HG02973 (cell line): Measurements from ENCODE around the gene POLR2B.
"Not testable (repeated sequence)": the region's sequence is repeated elsewhere in the genome, so short reads cannot be mapped to it uniquely, and the experiment has no call there.

Experiments
- ATAC-seq: cut with Tn5 transposase; IDR thresholded peaks from one replicate; pipeline ENCODE4 v1.9.1; 2021; ENCODE audit warnings: moderate library complexity; ENCODE audit not compliant: unreplicated experiment

POLR2B gene

DNA sequence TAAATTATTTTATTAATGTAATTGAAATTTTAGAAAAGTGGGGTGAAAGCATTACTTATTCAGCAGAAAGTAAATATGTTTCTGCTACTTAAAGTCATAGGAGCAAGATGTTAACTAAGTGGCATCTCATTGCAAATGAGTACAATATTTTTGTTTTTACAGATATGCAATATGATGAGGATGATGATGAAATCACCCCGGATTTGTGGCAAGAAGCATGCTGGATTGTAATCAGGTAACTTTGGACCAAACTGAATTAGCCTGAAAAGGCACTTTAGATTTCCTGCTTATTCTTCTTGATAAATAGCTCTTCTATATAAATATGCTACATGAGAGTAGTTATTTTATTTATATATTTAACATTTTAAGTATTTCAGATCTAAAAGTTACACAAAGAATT, 7.5 kb downstream of the POLR2B start:
- ATAC-seq = no peak

DNA sequence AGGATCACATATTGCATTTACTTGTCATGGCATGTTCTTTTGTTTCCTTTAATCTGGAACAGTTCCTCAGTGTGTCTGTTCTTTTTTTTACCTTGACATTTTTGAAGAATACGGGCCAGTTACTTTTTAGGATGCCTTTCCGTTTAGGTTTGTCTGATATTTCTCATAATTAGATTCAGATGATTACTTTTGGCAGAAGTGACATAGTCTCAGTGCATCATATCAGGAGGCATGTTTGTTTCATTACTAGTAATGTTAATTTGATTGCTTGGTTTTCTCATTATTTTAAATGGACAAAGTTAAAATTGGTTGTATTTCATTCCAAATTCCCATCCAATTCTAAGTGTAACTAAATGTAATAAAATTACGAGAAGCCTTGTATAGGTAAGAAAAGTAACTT, 8.3 kb downstream of the POLR2B start:
- no peak for ATAC-seq

DNA sequence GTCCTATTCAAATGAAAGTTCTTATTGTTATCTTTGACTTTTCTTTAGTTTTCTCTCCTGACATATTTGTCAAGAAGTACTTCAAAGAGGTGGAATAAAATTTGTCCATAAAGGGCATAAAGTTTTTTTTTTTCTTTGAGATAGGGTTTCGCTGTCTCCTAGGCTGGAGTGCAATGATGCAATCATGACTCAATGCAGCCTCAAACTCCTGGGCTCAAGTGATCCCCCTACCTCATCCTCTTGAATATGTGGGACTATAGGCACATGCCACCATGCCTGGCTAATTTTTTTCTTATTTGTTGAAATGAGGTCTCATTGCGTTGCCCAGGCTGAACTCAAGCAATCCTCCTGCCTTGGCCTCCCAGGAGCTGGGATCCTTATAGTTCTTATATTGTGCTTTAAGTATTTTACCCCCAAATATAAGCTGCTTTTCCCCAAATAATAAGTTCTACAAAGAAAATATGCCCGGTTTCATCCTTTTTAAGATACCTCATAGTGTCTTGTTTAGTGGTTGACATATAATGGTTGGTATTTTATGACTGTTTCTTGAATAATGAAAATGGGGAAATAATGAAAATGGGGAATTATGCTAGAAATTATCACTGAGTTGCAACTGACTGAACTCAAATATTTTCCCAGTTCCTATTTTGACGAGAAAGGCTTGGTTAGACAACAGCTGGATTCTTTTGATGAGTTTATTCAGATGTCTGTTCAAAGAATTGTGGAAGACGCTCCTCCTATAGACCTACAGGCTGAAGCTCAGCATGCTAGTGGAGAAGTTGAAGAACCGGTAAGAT, 11.6 kb downstream of the POLR2B start:
- ATAC-seq = no peak

DNA sequence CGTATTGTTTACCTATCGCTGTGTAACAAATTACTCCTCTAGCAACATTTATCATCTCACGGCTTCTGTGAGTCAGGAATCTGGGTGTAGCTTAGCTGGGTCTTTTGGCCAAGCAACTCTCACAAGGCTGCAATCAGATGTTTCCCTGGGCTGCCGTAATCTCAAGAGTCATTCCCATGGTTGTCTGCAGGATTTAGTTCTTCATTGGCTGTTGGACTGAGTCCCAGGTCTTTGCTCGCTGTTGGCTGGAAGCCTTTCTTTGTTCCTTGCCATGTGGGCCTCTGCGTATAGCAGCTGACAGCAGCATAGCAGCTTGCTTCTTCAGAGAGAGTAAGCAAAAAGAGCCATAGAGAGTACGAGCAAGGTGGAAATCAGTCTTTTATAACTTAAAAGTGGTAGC, 16.8 kb downstream of the POLR2B start:
- no peak for ATAC-seq

DNA sequence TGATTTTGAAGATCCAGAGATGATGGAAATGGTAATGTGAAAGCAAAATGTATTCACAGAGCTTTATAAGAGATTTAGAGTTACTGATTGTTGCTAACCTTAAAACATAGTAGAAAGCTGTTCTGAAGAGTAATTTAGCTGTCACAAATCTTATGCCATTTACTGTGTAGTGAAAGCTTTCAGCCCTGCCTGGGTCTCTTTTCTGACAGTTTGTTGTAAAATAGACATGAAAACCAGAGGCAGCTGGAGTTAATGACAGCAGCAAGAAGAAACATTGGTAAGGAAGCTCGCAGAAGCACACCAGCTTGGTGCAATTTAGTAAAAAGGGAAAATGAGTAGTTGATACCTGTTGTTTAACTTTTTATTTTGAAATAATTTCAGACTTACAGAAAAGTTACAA, 21.1 kb downstream of the POLR2B start:
- no peak for ATAC-seq

GRCh38 chr4:57013543-57014120, 34.9 kb downstream of the POLR2B start:
- ATAC-seq = no peak

- ATAC-seq = no peak
Measured at GRCh38 chr4:57018980-57019379, 40.3 kb downstream of the POLR2B start.

GRCh38 chr4:57020467-57021101, 41.9 kb downstream of the POLR2B start:
- ATAC-seq = no peak

- ATAC-seq = no peak
Measured at GRCh38 chr4:57023104-57023503, 44.4 kb downstream of the POLR2B start.

DNA sequence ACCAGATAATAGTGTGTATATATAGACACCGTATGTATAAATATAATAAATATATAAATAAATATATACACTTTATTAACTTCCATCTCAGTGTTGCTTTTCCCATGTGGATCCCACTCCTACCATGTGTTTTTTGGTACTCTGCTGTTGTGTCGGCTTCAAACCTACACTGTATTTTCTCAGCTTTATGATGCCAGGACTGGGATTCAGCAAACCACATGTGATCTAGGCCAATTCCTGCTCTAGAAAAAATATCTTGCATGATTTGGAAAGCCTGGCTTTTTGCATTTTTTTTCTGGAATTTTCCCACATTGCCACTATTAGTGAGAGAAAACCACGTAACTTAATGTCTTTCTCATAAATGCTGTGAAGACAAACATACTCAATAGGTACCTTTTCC, 55.8 kb downstream of the POLR2B start:
- no peak for ATAC-seq

GRCh38 chr4:57037982-57038604, 59.4 kb downstream of the POLR2B start:
- ATAC-seq = no peak

DNA sequence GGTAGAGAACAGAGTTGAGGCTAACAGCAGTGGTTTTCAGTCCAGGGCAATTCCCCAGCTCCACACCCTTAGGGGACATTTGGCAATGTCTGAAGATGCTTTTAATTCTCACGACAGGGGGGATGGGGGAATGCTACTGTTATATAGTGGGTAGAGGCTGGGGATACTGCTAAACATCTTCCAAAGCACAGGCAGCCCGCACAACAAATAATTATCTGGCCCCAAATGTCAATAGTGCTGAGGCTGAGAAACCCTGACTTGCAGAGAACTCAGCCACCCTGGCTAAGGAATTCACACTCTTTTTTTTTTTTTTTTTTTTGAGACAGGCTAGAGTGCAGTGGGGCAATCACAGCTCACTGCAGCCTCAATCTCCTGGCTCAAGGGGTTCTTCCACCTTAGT, 60.6 kb downstream of the POLR2B start:
- no peak for ATAC-seq

DNA sequence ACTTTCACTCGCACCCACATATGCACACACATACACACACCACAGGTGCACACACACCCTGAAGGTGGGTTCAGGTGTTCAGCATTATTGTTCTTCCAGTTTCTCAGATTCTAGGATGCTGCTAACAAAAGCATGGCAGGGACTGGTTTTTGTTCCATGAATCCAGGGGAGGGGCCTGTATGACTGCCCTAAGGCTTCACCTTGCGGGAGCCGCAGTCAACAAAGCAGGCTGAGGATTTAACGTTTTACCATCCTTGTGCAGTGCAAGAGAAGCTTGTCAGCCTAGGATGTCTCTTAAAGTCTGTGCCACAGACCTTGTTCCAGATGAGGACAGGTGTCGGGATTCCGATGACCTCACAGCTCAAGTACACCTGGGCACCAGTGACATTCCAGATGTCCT, 61.8 kb downstream of the POLR2B start:
- ATAC-seq = no peak

GRCh38 chr4:57041020-57041419, 62.3 kb downstream of the POLR2B start:
- no peak for ATAC-seq

- ATAC-seq = no peak
Measured at GRCh38 chr4:57042711-57043169, 64.0 kb downstream of the POLR2B start.

GRCh38 chr4:57043347-57044251, 64.9 kb downstream of the POLR2B start:
- ATAC-seq = no peak

DNA sequence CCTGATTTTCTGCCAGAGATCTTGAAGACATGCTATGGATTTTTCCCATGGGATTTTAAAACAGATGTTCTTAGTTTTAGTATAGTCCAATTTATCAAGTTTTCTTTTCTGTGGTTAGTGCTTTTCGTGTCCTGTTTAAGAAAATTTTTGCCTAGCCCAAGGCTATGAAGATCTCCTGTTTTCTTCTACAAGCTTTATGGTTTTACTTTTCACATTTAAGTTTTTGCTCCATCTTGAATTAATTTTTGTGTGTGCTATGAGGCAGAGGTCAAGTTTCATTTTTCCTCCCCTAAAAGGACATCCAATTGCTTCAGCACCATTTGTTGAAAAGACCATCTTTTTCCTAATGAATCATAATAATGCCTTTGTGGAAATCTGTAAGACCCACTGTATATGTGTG, 65.6 kb downstream of the POLR2B start:
- ATAC-seq = no peak

- no peak for ATAC-seq
Measured at GRCh38 chr4:57044996-57045395, 66.3 kb downstream of the POLR2B start.

- ATAC-seq = not testable (repeated sequence)
Measured at GRCh38 chr4:57047046-57047445, 68.3 kb downstream of the POLR2B start.

DNA sequence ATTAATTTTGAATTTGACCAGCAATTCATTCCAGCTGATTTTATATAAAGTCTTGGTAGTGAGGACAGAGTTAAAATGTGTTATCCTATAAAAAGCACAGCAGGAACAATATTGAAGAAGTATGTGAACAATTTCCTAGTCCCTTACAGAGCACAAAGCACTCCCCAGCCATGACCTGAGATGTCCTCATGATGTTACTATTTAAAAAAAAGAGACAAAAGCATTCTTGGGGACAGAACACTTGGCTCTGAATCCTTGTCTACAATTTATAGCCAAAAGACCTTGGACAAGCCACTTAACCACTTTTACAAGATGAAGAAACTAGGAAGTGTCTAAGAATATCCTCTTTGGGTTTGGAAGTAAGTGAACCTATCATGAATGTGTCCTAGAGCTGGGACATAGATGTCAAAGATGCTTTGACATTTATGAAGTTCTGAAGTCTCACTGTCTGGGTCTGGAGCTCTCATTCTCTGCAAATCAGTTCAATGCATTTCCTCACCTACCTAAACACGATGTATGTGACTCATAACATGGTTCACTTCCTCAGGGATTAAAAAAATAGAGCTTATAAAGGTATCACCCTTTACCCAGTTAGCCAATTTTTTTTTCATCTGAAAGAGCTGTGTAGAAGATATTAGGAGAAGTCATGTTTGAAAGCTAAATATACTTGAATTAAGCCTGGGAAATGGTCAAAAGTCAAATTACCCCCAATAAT, 70.1 kb downstream of the POLR2B start:
- ATAC-seq = no peak
